Neuronal stem cell (in vitro differentiated cells): Measurements from ENCODE around the gene GPATCH1.

Source experiments
- DNase-seq: peaks from one replicate; pipeline ENCODE4 v3.0.0-alpha.2; 2013; ENCODE audit warnings: low spot score
- H2AFZ ChIP-seq: one replicate; pipeline ENCODE4 v1.6.1; 2013; ENCODE audit warnings: mild to moderate bottlenecking, low read length, inconsistent platforms
- H2AK5ac ChIP-seq: 2 replicates; pipeline ENCODE4 v1.6.1; 2013; ENCODE audit warnings: low read depth, mild to moderate bottlenecking, inconsistent platforms, low read length, moderate library complexity, mixed read lengths
- H2BK120ac ChIP-seq: 2 replicates; pipeline ENCODE4 v1.6.1; 2013; ENCODE audit warnings: low read depth, mild to moderate bottlenecking, inconsistent platforms, low read length, moderate library complexity, mixed read lengths
- H2BK12ac ChIP-seq: one replicate; pipeline ENCODE4 v1.6.1; 2013; ENCODE audit warnings: low read length, inconsistent platforms
- H2BK15ac ChIP-seq: 2 replicates; pipeline ENCODE4 v1.6.1; 2013; ENCODE audit warnings: mild to moderate bottlenecking, low read length, inconsistent platforms, mixed read lengths
- H2BK5ac ChIP-seq: one replicate; pipeline ENCODE4 v1.6.1; 2013; ENCODE audit warnings: inconsistent platforms, mild to moderate bottlenecking, low read length, moderate library complexity
- H3K14ac ChIP-seq: one replicate; pipeline ENCODE4 v1.6.1; 2013; ENCODE audit warnings: low read length, inconsistent platforms
- H3K18ac ChIP-seq: 2 replicates; pipeline ENCODE4 v1.6.1; 2013; ENCODE audit warnings: low read length, inconsistent platforms
- H3K23ac ChIP-seq: 2 replicates; pipeline ENCODE4 v1.6.1; 2013; ENCODE audit warnings: low read depth, mild to moderate bottlenecking, mixed read lengths, low read length, inconsistent platforms; ENCODE audit not compliant: poor library complexity
- H3K27ac ChIP-seq: replicated peaks from 3 replicates; pipeline ENCODE4 v1.5.1; 2013; ENCODE audit warnings: low read length, inconsistent platforms
- H3K27me3 ChIP-seq, 3 experiments: 2 replicates each; pipeline ENCODE4 v1.6.1; 2013; ENCODE audit warnings: low read length in 3 of 3, mild to moderate bottlenecking in 2 of 3, inconsistent platforms in 1 of 3, low read depth in 1 of 3, mixed read lengths in 1 of 3, moderate library complexity in 1 of 3; ENCODE audit not compliant: control insufficient read depth in 3 of 3, insufficient read depth in 3 of 3
- H3K36me3 ChIP-seq, 2 donors: replicated peaks in 1 of 2; 2 replicates each; pipeline ENCODE4 v1.6.1; 2013; ENCODE audit warnings: low read length in 2 of 2; ENCODE audit not compliant: control insufficient read depth in 2 of 2, insufficient read depth in 2 of 2
- H3K4ac ChIP-seq: 2 replicates; pipeline ENCODE4 v1.6.1; 2013; ENCODE audit warnings: inconsistent platforms, mild to moderate bottlenecking, low read length, moderate library complexity
- H3K4me1 ChIP-seq, 2 donors: 1 replicate in 1 of 2; 2 replicates in 1 of 2; pipeline ENCODE4 v1.6.1; 2013; ENCODE audit warnings: low read length in 2 of 2, low read depth in 1 of 2; ENCODE audit not compliant: control insufficient read depth in 2 of 2, insufficient read depth in 1 of 2
- H3K4me2 ChIP-seq: one replicate; pipeline ENCODE4 v1.6.1; 2013; ENCODE audit warnings: mild to moderate bottlenecking, low read length, inconsistent platforms; ENCODE audit not compliant: insufficient read depth, poor library complexity, severe bottlenecking
- H3K4me3 ChIP-seq, 2 donors: 2 replicates each; pipeline ENCODE4 v1.5.1; 2013; ENCODE audit warnings: low read length in 2 of 2, mild to moderate bottlenecking in 2 of 2, inconsistent platforms in 1 of 2, moderate library complexity in 1 of 2
- H3K79me1 ChIP-seq: one replicate; pipeline ENCODE4 v1.6.1; 2013; ENCODE audit warnings: low read depth, mild to moderate bottlenecking, inconsistent platforms, low read length, moderate library complexity
- H3K9ac ChIP-seq: one replicate; pipeline ENCODE4 v1.6.1; 2013; ENCODE audit warnings: mild to moderate bottlenecking, low read depth, low read length, inconsistent platforms; ENCODE audit not compliant: poor library complexity
- H3K9me3 ChIP-seq, 2 donors: replicated peaks in 1 of 2; 2 replicates each; pipeline versions ENCODE3 to v1.6.1; 2013; ENCODE audit warnings: low read length in 2 of 2, mild to moderate bottlenecking in 2 of 2, inconsistent platforms in 1 of 2, low read depth in 1 of 2, mixed read lengths in 1 of 2, moderate library complexity in 1 of 2; ENCODE audit not compliant: control insufficient read depth in 2 of 2, insufficient read depth in 1 of 2
- H4K8ac ChIP-seq: one replicate; pipeline ENCODE4 v1.6.1; 2013; ENCODE audit warnings: low read depth, mild to moderate bottlenecking, inconsistent platforms, low read length, moderate library complexity
- H4K91ac ChIP-seq: one replicate; pipeline ENCODE4 v1.6.1; 2013; ENCODE audit warnings: low read length, low read depth, mild to moderate bottlenecking, inconsistent platforms; ENCODE audit not compliant: poor library complexity
- WGBS, 2 donors: extraction: QIAGEN DNeasy Blood & Tissue Kit; methylation state at CpG; one replicate each; pipeline ENCODE4 v1.1.7; 2013; ENCODE audit warnings: missing lambda C conversion rate in 2 of 2, mixed read lengths in 1 of 2; ENCODE audit not compliant: insufficient read length in 2 of 2, insufficient replicate concordance in 1 of 2; ENCODE audit errors: extremely low coverage in 2 of 2; 5-methylcytosine and 5-hydroxymethylcytosine counted together

GPATCH1 gene

DNA sequence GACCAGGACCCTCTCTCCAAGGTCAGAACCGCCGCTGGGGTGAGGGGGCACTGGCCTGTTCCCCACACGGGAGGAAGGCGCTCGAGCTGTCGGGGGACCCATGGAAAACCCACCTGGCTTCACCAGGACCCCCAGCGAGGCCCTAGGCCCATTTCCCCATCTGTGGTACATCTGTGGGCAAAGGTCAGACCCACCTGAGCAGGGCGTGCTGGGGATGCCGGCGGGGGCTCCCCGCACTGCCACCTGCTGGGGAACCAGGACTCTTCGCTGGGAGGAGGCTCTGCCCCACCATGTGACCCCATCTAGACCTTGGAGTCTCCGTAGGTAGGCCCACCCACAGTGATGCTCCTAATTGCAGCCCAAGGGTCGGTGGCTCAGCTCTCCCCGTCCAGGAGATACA lies 51.4 kb downstream of the GPATCH1 start:
- Histone ChIP-seq H2BK5ac (no peak overlapping the region), H2BK120ac (no peak overlapping the region), H3K27me3 (no peaks in the 10 kb centered on the region), H2BK15ac (no peak overlapping the region), H4K8ac (no peak overlapping the region), H3K27ac (no peak overlapping the region), H3K9me3 (no peaks in the 10 kb centered on the region), H2AK5ac (no peak overlapping the region), H4K91ac (no peak overlapping the region), H3K4ac (no peak overlapping the region), H3K18ac (no peak overlapping the region), H3K9ac (no peak overlapping the region), H3K36me3 (peaks cover 8 to 23% of the 10 kb centered on the region in 2 donors), H3K4me2 (no peak overlapping the region), H3K4me1 (no peaks in the 10 kb centered on the region), H3K79me1 (no peaks in the 10 kb centered on the region), H3K23ac (no peak overlapping the region), H2BK12ac (no peak overlapping the region), H3K14ac (no peak overlapping the region), H3K4me3 (no peak overlapping the region), H2AFZ (no peak overlapping the region)
- WGBS, 2 donors: no CpG with 5 or more reads among the region's 15 CpGs
- DNase-seq: no peak

DNA sequence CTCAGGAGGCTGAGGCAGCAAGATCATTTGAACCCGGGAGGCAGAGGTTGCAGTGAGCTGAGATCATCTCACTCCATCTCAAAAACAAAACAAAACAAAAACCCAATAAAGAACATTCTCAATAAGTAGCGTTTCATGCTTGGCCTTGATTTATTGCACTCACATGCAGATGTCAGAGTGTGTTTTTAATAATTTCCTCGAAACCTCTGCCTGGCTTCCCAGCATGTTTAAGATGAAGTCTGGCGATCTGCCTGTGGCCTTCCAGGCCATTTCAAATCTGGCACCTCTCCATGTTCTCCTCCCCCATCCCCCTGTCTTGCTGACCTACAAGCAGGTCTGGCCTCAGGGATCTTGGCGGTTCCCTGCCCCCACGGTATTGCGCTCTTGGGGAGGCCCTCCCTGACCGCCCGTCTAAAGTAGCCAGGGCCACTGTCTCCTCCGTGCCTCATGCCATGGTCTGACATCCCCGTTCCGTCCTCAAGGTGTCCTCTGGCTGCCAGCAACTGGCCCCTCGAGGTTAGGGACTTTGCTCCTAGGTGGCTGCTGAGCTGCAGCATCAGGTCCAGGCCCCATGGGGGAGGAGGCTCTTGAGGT lies 52.6 kb downstream of the GPATCH1 start:
- no peak overlapping the region for H4K91ac ChIP-seq
- peak overlapping the region; percentile 70 for H3K18ac ChIP-seq
- no peak overlapping the region for H3K4me2 ChIP-seq
- no peak overlapping the region for H2BK5ac ChIP-seq
- H4K8ac ChIP-seq: no peak overlapping the region
- H3K9ac ChIP-seq: no peak overlapping the region
- WGBS, 2 donors: no CpG with 5 or more reads among the region's 13 CpGs
- H3K4me1 ChIP-seq: no peaks in the 10 kb centered on the region
- no peak overlapping the region for H2AK5ac ChIP-seq
- H2BK15ac ChIP-seq: no peak overlapping the region
- H3K23ac ChIP-seq: peak overlapping the region; percentile 44
- no peaks in the 10 kb centered on the region for H3K27me3 ChIP-seq
- H3K4ac ChIP-seq: no peak overlapping the region
- no peak overlapping the region for H2AFZ ChIP-seq
- H3K4me3 ChIP-seq: no peak overlapping the region
- no peaks in the 10 kb centered on the region for H3K9me3 ChIP-seq
- H3K27ac ChIP-seq: no peak overlapping the region
- no peaks in the 10 kb centered on the region for H3K79me1 ChIP-seq
- DNase-seq: no peak
- H3K14ac ChIP-seq: peak overlapping the region; percentile 25
- no peak overlapping the region for H2BK12ac ChIP-seq
- H2BK120ac ChIP-seq: no peak overlapping the region
- peaks cover 5 to 17% of the 10 kb centered on the region in 2 donors for H3K36me3 ChIP-seq

GRCh38 chr19:33134571-33135041 lies 53.6 kb downstream of the GPATCH1 start:
- peak overlapping the region; percentile 54 for H3K4me2 ChIP-seq
- no peak for DNase-seq
- no peak overlapping the region for H4K8ac ChIP-seq
- H3K23ac ChIP-seq: no peak overlapping the region
- no peak overlapping the region for H3K4ac ChIP-seq
- H3K36me3 ChIP-seq: peaks cover 3 to 11% of the 10 kb centered on the region in 2 donors
- H3K27me3 ChIP-seq: no peaks in the 10 kb centered on the region
- H2BK5ac ChIP-seq: no peak overlapping the region
- H3K9me3 ChIP-seq: no peaks in the 10 kb centered on the region
- H3K9ac ChIP-seq: no peak overlapping the region
- H3K79me1 ChIP-seq: no peaks in the 10 kb centered on the region
- no CpG with 5 or more reads among the region's 38 CpGs for WGBS, 2 donors
- H2BK15ac ChIP-seq: no peak overlapping the region
- no peak overlapping the region for H3K27ac ChIP-seq
- no peak overlapping the region for H4K91ac ChIP-seq
- H2BK12ac ChIP-seq: no peak overlapping the region
- no peak overlapping the region for H3K14ac ChIP-seq
- H3K18ac ChIP-seq: peak overlapping the region; percentile 48
- H2BK120ac ChIP-seq: no peak overlapping the region
- no peaks in the 10 kb centered on the region for H3K4me1 ChIP-seq
- H2AK5ac ChIP-seq: no peak overlapping the region
- H3K4me3 ChIP-seq: peak overlapping the region in 1 of 2 donors; percentile 69
- no peak overlapping the region for H2AFZ ChIP-seq

- no peak overlapping the region for H4K8ac ChIP-seq
- H3K36me3 ChIP-seq: no peaks in the 10 kb centered on the region
- H3K79me1 ChIP-seq: no peaks in the 10 kb centered on the region
- H2AFZ ChIP-seq: peak overlapping the region; percentile 74
- no peak overlapping the region for H3K14ac ChIP-seq
- H3K9ac ChIP-seq: no peak overlapping the region
- no peaks in the 10 kb centered on the region for H3K27me3 ChIP-seq
- no peaks in the 10 kb centered on the region for H3K4me1 ChIP-seq
- no peak overlapping the region for H2BK5ac ChIP-seq
- no peak overlapping the region for H3K4me2 ChIP-seq
- no peak overlapping the region for H2AK5ac ChIP-seq
- no peak overlapping the region for H3K23ac ChIP-seq
- no peak overlapping the region for H3K4ac ChIP-seq
- H3K4me3 ChIP-seq: no peak overlapping the region
- no peak overlapping the region for H2BK15ac ChIP-seq
- no peak overlapping the region for H3K27ac ChIP-seq
- H4K91ac ChIP-seq: no peak overlapping the region
- no peaks in the 10 kb centered on the region for H3K9me3 ChIP-seq
- no peak overlapping the region for H2BK12ac ChIP-seq
- DNase-seq: no peak
- peak overlapping the region; percentile 31 for H3K18ac ChIP-seq
- no CpG with 5 or more reads among the region's 4 CpGs for WGBS, 2 donors
- H2BK120ac ChIP-seq: no peak overlapping the region
Observed at GRCh38 chr19:33139165-33139564, 58.2 kb downstream of the GPATCH1 start.
